Glutamatergic neuron (in vitro differentiated cells): ENCODE measurements around the gene SH3BP4. TPM values are rescaled to one million over a fixed set of nuclear protein-coding genes. Genes with fewer than 3 reads are reported as not detected.
A peak's percentile ranks its signal among the peaks of the same experiment; 100 is the strongest.

Source experiments
- DNase-seq: peaks from one replicate; pipeline ENCODE4 v3.0.0; 2022
- H3K27ac Mint-ChIP-seq: one replicate; pipeline ENCODE4 v1.8.0; 2020; ENCODE audit warnings: mild to moderate bottlenecking, mixed read lengths, inconsistent platforms; ENCODE audit not compliant: unreplicated experiment
- H3K27me3 Mint-ChIP-seq: one replicate; pipeline ENCODE4 v1.8.0; 2020; ENCODE audit warnings: mild to moderate bottlenecking, moderate library complexity, mixed read lengths, inconsistent platforms; ENCODE audit not compliant: unreplicated experiment
- H3K36me3 Mint-ChIP-seq: one replicate; pipeline ENCODE4 v1.8.0; 2020; ENCODE audit warnings: mild to moderate bottlenecking, mixed read lengths, inconsistent platforms; ENCODE audit not compliant: unreplicated experiment
- H3K4me1 Mint-ChIP-seq: one replicate; pipeline ENCODE4 v1.8.0; 2020; ENCODE audit warnings: mild to moderate bottlenecking, low read depth, mixed read lengths, inconsistent platforms; ENCODE audit not compliant: unreplicated experiment
- H3K4me3 Mint-ChIP-seq: one replicate; pipeline ENCODE4 v1.8.0; 2020; ENCODE audit warnings: mild to moderate bottlenecking, mixed read lengths, inconsistent platforms; ENCODE audit not compliant: unreplicated experiment
- H3K9me3 Mint-ChIP-seq: one replicate; pipeline ENCODE4 v1.8.0; 2020; ENCODE audit warnings: mild to moderate bottlenecking, moderate library complexity, mixed read lengths, inconsistent platforms; ENCODE audit not compliant: unreplicated experiment
- total RNA-seq: library from RNA; stranded (reverse); fragmentation: NEBNext Ultra II Directional; extraction: Animal tissue kit (Norgen Biotek cat#: 25700); gene quantifications from one replicate; pipeline ENCODE4 v1.2.1, GENCODE V29; 2021; ENCODE audit not compliant: unreplicated experiment
- TF ChIP-seq, protein P1 (sequence below): fragments of 200-600 bp; sonication (generic); IDR thresholded peaks from one replicate; pipeline ENCODE4 v1.5.0; 2021; ENCODE audit not compliant: partially characterized antibody, unreplicated experiment

SH3BP4 gene
- total RNA-seq, 1 donor from 2014 or later: 59.3 TPM

GRCh38 chr2:235027558-235028214 lies 75.9 kb downstream of the SH3BP4 start:
- Mint-ChIP-seq H3K36me3 (peaks cover 10% of the 10 kb centered on the region), H3K27me3 (peaks cover 13% of the 10 kb centered on the region), H3K9me3 (peaks cover 12% of the 10 kb centered on the region), H3K4me3 (peak overlapping the region; percentile 4), H3K27ac (peak overlapping the region; percentile 36), H3K4me1 (peaks cover 49% of the 10 kb centered on the region)
- TF ChIP-seq, protein P1, sequence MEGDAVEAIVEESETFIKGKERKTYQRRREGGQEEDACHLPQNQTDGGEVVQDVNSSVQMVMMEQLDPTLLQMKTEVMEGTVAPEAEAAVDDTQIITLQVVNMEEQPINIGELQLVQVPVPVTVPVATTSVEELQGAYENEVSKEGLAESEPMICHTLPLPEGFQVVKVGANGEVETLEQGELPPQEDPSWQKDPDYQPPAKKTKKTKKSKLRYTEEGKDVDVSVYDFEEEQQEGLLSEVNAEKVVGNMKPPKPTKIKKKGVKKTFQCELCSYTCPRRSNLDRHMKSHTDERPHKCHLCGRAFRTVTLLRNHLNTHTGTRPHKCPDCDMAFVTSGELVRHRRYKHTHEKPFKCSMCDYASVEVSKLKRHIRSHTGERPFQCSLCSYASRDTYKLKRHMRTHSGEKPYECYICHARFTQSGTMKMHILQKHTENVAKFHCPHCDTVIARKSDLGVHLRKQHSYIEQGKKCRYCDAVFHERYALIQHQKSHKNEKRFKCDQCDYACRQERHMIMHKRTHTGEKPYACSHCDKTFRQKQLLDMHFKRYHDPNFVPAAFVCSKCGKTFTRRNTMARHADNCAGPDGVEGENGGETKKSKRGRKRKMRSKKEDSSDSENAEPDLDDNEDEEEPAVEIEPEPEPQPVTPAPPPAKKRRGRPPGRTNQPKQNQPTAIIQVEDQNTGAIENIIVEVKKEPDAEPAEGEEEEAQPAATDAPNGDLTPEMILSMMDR: no peak
- no peak for DNase-seq

- H3K9me3 Mint-ChIP-seq: peaks cover 14% of the 10 kb centered on the region
- H3K27me3 Mint-ChIP-seq: peaks cover 13% of the 10 kb centered on the region
- peaks cover 55% of the 10 kb centered on the region for H3K4me1 Mint-ChIP-seq
- DNase-seq: no peak
- H3K27ac Mint-ChIP-seq: no peak overlapping the region
- H3K4me3 Mint-ChIP-seq: peak overlapping the region; percentile 53
- TF ChIP-seq, protein P1: no peak
- H3K36me3 Mint-ChIP-seq: peaks cover 10% of the 10 kb centered on the region
Observed at GRCh38 chr2:235028646-235029045, 76.8 kb downstream of the SH3BP4 start.

DNA sequence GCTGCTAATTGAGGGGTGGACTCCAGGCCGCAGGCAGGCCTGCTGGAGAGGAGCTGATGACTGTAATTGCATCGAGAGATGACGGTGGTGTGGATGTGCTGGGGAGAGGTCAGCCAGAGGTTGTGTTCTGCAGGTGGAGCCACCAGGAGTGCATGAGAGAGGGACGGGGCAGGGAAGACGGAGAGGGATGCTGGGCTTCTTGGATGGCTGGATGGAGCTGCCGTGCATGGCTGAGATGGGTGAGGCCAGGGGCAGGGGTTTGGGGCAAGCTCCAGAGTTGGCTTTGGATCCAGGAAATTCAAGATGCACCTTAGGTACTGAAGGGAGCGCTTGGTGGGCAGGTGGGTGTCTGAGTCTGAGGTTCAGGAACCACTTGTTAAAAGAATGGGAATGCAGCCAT lies 77.2 kb downstream of the SH3BP4 start:
- peaks cover 14% of the 10 kb centered on the region for H3K9me3 Mint-ChIP-seq
- DNase-seq: no peak
- H3K4me1 Mint-ChIP-seq: peaks cover 55% of the 10 kb centered on the region
- TF ChIP-seq, protein P1: no peak
- H3K27ac Mint-ChIP-seq: no peak overlapping the region
- H3K36me3 Mint-ChIP-seq: peaks cover 10% of the 10 kb centered on the region
- H3K27me3 Mint-ChIP-seq: peaks cover 13% of the 10 kb centered on the region
- peak overlapping the region; percentile 53 for H3K4me3 Mint-ChIP-seq

DNA sequence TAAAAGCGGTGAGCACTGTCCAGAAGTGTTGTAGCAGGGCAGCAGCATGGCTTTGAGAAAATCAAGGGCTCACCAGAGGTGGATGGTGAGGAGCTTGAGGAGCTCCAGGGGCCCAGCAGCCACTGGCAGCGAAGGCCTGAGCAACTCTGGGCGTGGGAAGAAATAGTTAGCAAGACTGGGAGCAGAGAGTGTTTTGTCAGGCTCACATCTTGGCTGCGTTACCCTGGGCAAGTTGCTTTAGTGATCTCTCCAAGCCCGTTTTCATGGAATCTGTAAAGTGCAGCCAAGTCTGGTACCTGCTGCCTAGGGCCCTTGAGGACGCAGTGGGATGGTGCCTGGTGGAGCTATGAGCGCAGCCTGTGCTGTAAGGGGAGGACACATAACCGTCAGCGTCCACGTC lies 78.3 kb downstream of the SH3BP4 start:
- DNase-seq: no peak
- Mint-ChIP-seq H3K36me3 (peaks cover 10% of the 10 kb centered on the region), H3K9me3 (peaks cover 14% of the 10 kb centered on the region), H3K27me3 (peaks cover 13% of the 10 kb centered on the region), H3K4me3 (no peak overlapping the region), H3K4me1 (peaks cover 50% of the 10 kb centered on the region), H3K27ac (no peak overlapping the region)
- TF ChIP-seq, protein P1: no peak

- TF ChIP-seq, protein P1: no peak
- Mint-ChIP-seq H3K36me3 (peaks cover 10% of the 10 kb centered on the region), H3K27ac (peak overlapping the region; percentile 19), H3K9me3 (peaks cover 14% of the 10 kb centered on the region), H3K27me3 (peaks cover 11% of the 10 kb centered on the region), H3K4me1 (peaks cover 43% of the 10 kb centered on the region), H3K4me3 (no peak overlapping the region)
- no peak for DNase-seq
Observed at GRCh38 chr2:235030936-235031335, 79.1 kb downstream of the SH3BP4 start.
